H1 (cell line): ENCODE measurements around the gene RPS6KA5. TPM values are rescaled to one million over a fixed set of nuclear protein-coding genes. Genes with fewer than 3 reads are reported as not detected.
"Not testable (repeated sequence)": the region's sequence is repeated elsewhere in the genome, so short reads cannot be mapped to it uniquely, and the experiment has no call there.

Experiments used
- CTCF ChIA-PET: fragments of 300-600 bp; sonication (Branson Sonifier 250); formaldehyde crosslinking; loops from one replicate; lab custom pipeline; 2021; ENCODE audit not compliant: partially characterized antibody; lab: Charles Lee
- POLR2A ChIA-PET: fragments of 300-600 bp; sonication (Branson Sonifier 250); formaldehyde crosslinking; loops from one replicate; lab custom pipeline; 2021; ENCODE audit warnings: inconsistent platforms; ENCODE audit not compliant: partially characterized antibody; lab: Charles Lee
- DNase-seq, 2 experiments: peaks; one replicate each; pipeline versions ENCODE4 v3.0.0 to v3.0.0-alpha.2; 2010 to 2022; ENCODE audit warnings: low spot score in 2 of 2, low read depth in 1 of 2, mixed read lengths in 1 of 2
- FAIRE-seq: peaks from 2 replicates; lab custom pipeline; 2011; peaks lifted over from hg19 to GRCh38; lab: Jason Lieb, UNC
- H2AFZ ChIP-seq: 2 replicates; pipeline ENCODE4 v1.8.1; 2012; ENCODE audit warnings: low read length, inconsistent platforms
- H2AK5ac ChIP-seq: 2 replicates; pipeline ENCODE4 v1.6.1; 2013; ENCODE audit warnings: low read depth, low read length
- H2BK120ac ChIP-seq: replicated peaks from 2 replicates; pipeline ENCODE3; 2013; ENCODE audit warnings: low read depth, low read length, inconsistent platforms
- H2BK12ac ChIP-seq: 2 replicates; pipeline ENCODE4 v1.6.1; 2013; ENCODE audit warnings: low read depth, low read length
- H2BK15ac ChIP-seq: 2 replicates; pipeline ENCODE4 v1.6.1; 2013; ENCODE audit warnings: low read length
- H2BK20ac ChIP-seq: 2 replicates; pipeline ENCODE4 v1.6.1; 2013; ENCODE audit warnings: low read length
- H2BK5ac ChIP-seq: 2 replicates; pipeline ENCODE4 v1.6.1; 2013; ENCODE audit warnings: low read depth, low read length
- H3K14ac ChIP-seq: 2 replicates; pipeline ENCODE4 v1.6.1; 2013; ENCODE audit warnings: inconsistent platforms; ENCODE audit not compliant: insufficient read length
- H3K18ac ChIP-seq: 2 replicates; pipeline ENCODE4 v1.6.1; 2013; ENCODE audit warnings: low read length; ENCODE audit errors: extremely low read depth
- H3K23ac ChIP-seq: 2 replicates; pipeline ENCODE4 v1.6.1; 2013; ENCODE audit warnings: inconsistent platforms; ENCODE audit not compliant: insufficient read length
- H3K23me2 ChIP-seq: 2 replicates; pipeline ENCODE4 v1.6.1; 2013; ENCODE audit warnings: low read depth, low read length
- H3K27ac ChIP-seq: 2 replicates; pipeline ENCODE4 v1.6.1; 2011; ENCODE audit warnings: low read depth, low read length, inconsistent platforms
- H3K27me3 ChIP-seq, 4 experiments: replicated peaks in 1 of 4; 1 replicate in 1 of 4; 2 replicates in 3 of 4; pipeline versions ENCODE4 v1.6.1 to v1.8.1; 2011 to 2013; ENCODE audit warnings: low read length in 3 of 4, mild to moderate bottlenecking in 3 of 4, inconsistent platforms in 2 of 4, mixed read lengths in 2 of 4, moderate library complexity in 1 of 4; ENCODE audit not compliant: control insufficient read depth in 3 of 4, insufficient read depth in 3 of 4; ENCODE audit errors: extremely low read depth in 1 of 4
- H3K36me3 ChIP-seq, 4 experiments: 2 replicates each; pipeline versions ENCODE4 v1.6.1 to v1.8.1; 2011 to 2013; ENCODE audit warnings: mild to moderate bottlenecking in 4 of 4, low read length in 3 of 4, moderate library complexity in 2 of 4, control low read depth in 1 of 4, inconsistent platforms in 1 of 4; ENCODE audit not compliant: insufficient read depth in 4 of 4, control insufficient read depth in 2 of 4
- H3K4ac ChIP-seq: replicated peaks from 2 replicates; pipeline ENCODE3; 2013; ENCODE audit warnings: low read length, low read depth, mixed read lengths, inconsistent platforms; ENCODE audit not compliant: insufficient read length
- H3K4me1 ChIP-seq, 4 experiments: replicated peaks in 1 of 4; 1 replicate in 1 of 4; 2 replicates in 3 of 4; pipeline versions ENCODE4 v1.6.1 to v1.8.1; 2011 to 2013; ENCODE audit warnings: low read length in 3 of 4, inconsistent platforms in 2 of 4, mixed read lengths in 1 of 4; ENCODE audit not compliant: insufficient read depth in 4 of 4, control insufficient read depth in 3 of 4
- H3K4me2 ChIP-seq, 2 experiments: 2 replicates each; pipeline versions ENCODE4 v1.6.1 to v1.8.1; 2011 to 2013; ENCODE audit warnings: low read depth in 2 of 2, low read length in 2 of 2, control low read depth in 1 of 2, inconsistent platforms in 1 of 2, mild to moderate bottlenecking in 1 of 2; ENCODE audit not compliant: insufficient read depth in 1 of 2
- H3K4me3 ChIP-seq, 4 experiments: fragments of 200-600, 300-600 bp in 1 of 4; sonication (generic), shearing (Covaris generic), sonication (Bioruptor Twin) in 1 of 4; 2 replicates each; pipeline versions ENCODE4 v1.5.1 to v1.8.1; 2011 to 2016; ENCODE audit warnings: low read length in 4 of 4, low read depth in 3 of 4, control low read depth in 2 of 4, inconsistent platforms in 2 of 4, mild to moderate bottlenecking in 2 of 4, mixed read lengths in 1 of 4, moderate library complexity in 1 of 4; ENCODE audit not compliant: insufficient read depth in 2 of 4; ENCODE audit errors: extremely low read depth in 1 of 4
- H3K56ac ChIP-seq: replicated peaks from 2 replicates; pipeline ENCODE3; 2013; ENCODE audit warnings: low read depth, mild to moderate bottlenecking, mixed read lengths, low read length, inconsistent platforms; ENCODE audit not compliant: insufficient read length
- H3K79me1 ChIP-seq: 2 replicates; pipeline ENCODE4 v1.6.1; 2013; ENCODE audit warnings: low read depth, low read length, control low read depth
- H3K79me2 ChIP-seq, 2 experiments: 2 replicates each; pipeline versions ENCODE4 v1.6.1 to v1.8.1; 2012 to 2013; ENCODE audit warnings: low read length in 2 of 2, mild to moderate bottlenecking in 2 of 2, inconsistent platforms in 1 of 2; ENCODE audit not compliant: insufficient read depth in 2 of 2, control insufficient read depth in 1 of 2
- H3K9ac ChIP-seq, 4 experiments: replicated peaks in 1 of 4; 1 replicate in 1 of 4; 2 replicates in 3 of 4; pipeline versions ENCODE4 v1.6.1 to v1.8.1; 2011 to 2013; ENCODE audit warnings: low read depth in 3 of 4, low read length in 3 of 4, control low read depth in 2 of 4, mild to moderate bottlenecking in 2 of 4, moderate library complexity in 2 of 4, inconsistent platforms in 1 of 4; ENCODE audit errors: extremely low read depth in 1 of 4
- H3K9me3 ChIP-seq, 2 experiments: 2 replicates each; pipeline versions ENCODE4 v1.6.1 to v1.8.1; 2012 to 2013; ENCODE audit warnings: mild to moderate bottlenecking in 2 of 2, moderate library complexity in 2 of 2, control low read depth in 1 of 2, inconsistent platforms in 1 of 2, low read depth in 1 of 2, low read length in 1 of 2, mixed read lengths in 1 of 2; ENCODE audit not compliant: insufficient read depth in 2 of 2
- H4K20me1 ChIP-seq, 2 experiments: replicated peaks in 1 of 2; 2 replicates each; pipeline versions ENCODE3 to v1.8.1; 2011 to 2013; ENCODE audit warnings: inconsistent platforms in 2 of 2, low read length in 2 of 2, mild to moderate bottlenecking in 1 of 2; ENCODE audit not compliant: insufficient read depth in 2 of 2, control insufficient read depth in 1 of 2
- H4K5ac ChIP-seq: 2 replicates; pipeline ENCODE4 v1.6.1; 2013; ENCODE audit warnings: low read length, low read depth, mixed read lengths, inconsistent platforms; ENCODE audit not compliant: insufficient read length
- H4K8ac ChIP-seq: 2 replicates; pipeline ENCODE4 v1.8.0; 2013; ENCODE audit warnings: mild to moderate bottlenecking, moderate library complexity, low read length, inconsistent platforms; ENCODE audit not compliant: insufficient read depth; ENCODE audit errors: extremely low read depth
- H4K91ac ChIP-seq: replicated peaks from 2 replicates; pipeline ENCODE3; 2013; ENCODE audit warnings: low read length, mixed read lengths, inconsistent platforms; ENCODE audit not compliant: insufficient read length
- CHD1 ChIP-seq: IDR thresholded peaks from 2 replicates; pipeline ENCODE4 v1.6.1; 2012; ENCODE audit warnings: low read depth, low read length, improper control_type of control experiment
- CREB1 ChIP-seq: IDR thresholded peaks from 2 replicates; pipeline ENCODE4 v1.6.1; 2012; ENCODE audit warnings: inconsistent platforms
- KDM1A ChIP-seq: fragments of 200-600, 300-600 bp; sonication (generic); IDR thresholded peaks from 2 replicates; pipeline ENCODE4 v1.7.1; 2016; ENCODE audit warnings: mild to moderate bottlenecking, low read length, borderline replicate concordance
- NANOG ChIP-seq: IDR thresholded peaks from 2 replicates; pipeline ENCODE4 v1.6.1; 2011; ENCODE audit warnings: low read length, low read depth, mild to moderate bottlenecking, inconsistent platforms; ENCODE audit not compliant: insufficient read depth, poor library complexity, severe bottlenecking
- PHF8 ChIP-seq: fragments of 200-600 bp; sonication (generic); conservative IDR thresholded peaks from 2 replicates; pipeline ENCODE4 v1.7.1; 2012; ENCODE audit warnings: low read depth, mild to moderate bottlenecking, inconsistent platforms, low read length, moderate library complexity
- POLR2A ChIP-seq, 2 experiments: IDR thresholded peaks; 1 replicate in 1 of 2; 2 replicates in 1 of 2; pipeline ENCODE4 v1.6.1; 2011; ENCODE audit warnings: low read depth in 2 of 2, low read length in 2 of 2, mild to moderate bottlenecking in 2 of 2; ENCODE audit errors: control extremely low read depth in 1 of 2
- RFX5 ChIP-seq: IDR thresholded peaks from 2 replicates; pipeline ENCODE4 v1.6.1; 2011; ENCODE audit warnings: low read depth, low read length, improper control_type of control experiment, borderline replicate concordance
- WGBS, 2 experiments: shearing (Covaris generic) in 1 of 2; methylation state at CpG; one replicate each; pipeline versions ENCODE4 v1.1.6 to v1.1.7; 2013 to 2015; ENCODE audit warnings: low lambda C conversion rate in 2 of 2, mixed read lengths in 2 of 2, inconsistent platforms in 1 of 2, low coverage in 1 of 2, missing lambda C conversion rate in 1 of 2; ENCODE audit not compliant: insufficient replicate concordance in 2 of 2, insufficient coverage in 1 of 2, insufficient read length in 1 of 2; ENCODE audit errors: extremely low coverage in 1 of 2, missing lambda C conversion rate in 1 of 2; 5-methylcytosine and 5-hydroxymethylcytosine counted together
- polyA plus RNA-seq, 7 experiments: library from polyadenylated mRNA; depleted of rRNA in 3 of 7; stranded (reverse) in 5 of 7; unstranded in 2 of 7; fragments of >200 nt in 5 of 7; fragments of 200-250 nt in 2 of 7; gene quantifications; 1 replicate in 5 of 7; 2 replicates in 1 of 7; 4 replicates in 1 of 7; pipeline versions ENCODE4 v1.2.1 to v1.2.3, GENCODE V29; 2011 to 2013; ENCODE audit warnings: missing spikeins in 2 of 7, mixed read lengths in 2 of 7
- total RNA-seq: library from RNA; stranded (reverse); fragmentation: NEBNext Ultra II Directional; extraction: Animal tissue kit (Norgen Biotek cat#: 25700); gene quantifications from 2 replicates; pipeline ENCODE4 v1.2.1, GENCODE V29; 2021
- TF ChIP-seq, protein P1 (sequence below): IDR thresholded peaks from 2 replicates; pipeline ENCODE4 v1.6.1; 2011; ENCODE audit warnings: low read depth, mild to moderate bottlenecking, low read length; ENCODE audit not compliant: insufficient read depth

Gene RPS6KA5
- total and polyA plus RNA-seq, 2 of the 8 experiments (the other 6 are each of a cell fraction or from before 2014, with no cell fraction given) = 0.85 to 3.1 TPM

DNA sequence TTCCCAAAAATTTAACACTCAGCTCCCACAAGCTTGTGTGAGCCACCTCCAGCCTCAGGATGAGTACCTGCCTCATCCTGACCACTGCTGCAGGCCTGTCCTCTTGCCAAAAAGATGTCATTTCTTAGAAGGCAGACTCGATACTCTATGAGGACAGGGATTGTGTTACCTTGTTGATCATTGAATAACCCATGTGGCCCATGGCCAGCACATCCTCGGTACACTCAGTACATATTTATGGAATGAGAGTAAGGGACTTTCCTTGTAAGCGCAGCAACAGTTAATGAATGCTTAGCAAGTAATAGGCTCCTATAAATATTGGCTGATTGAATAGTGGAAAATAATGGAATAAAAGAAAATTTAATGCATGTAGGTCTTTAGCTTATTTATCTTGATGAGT lies 38.1 kb upstream of the RPS6KA5 start (continued):
- TF ChIP-seq, protein P1, sequence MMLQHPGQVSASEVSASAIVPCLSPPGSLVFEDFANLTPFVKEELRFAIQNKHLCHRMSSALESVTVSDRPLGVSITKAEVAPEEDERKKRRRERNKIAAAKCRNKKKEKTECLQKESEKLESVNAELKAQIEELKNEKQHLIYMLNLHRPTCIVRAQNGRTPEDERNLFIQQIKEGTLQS = no peak
- no peak for TF ChIP-seq PHF8
- TF ChIP-seq CREB1 = no peak
- no peak for TF ChIP-seq CHD1
- TF ChIP-seq POLR2A (IDR thresholded peaks at IDR 0.05; ENCODE audit: control extremely low read depth in 1 of 2, low read depth in 2 of 2, low read length in 2 of 2) = no peak
- no peak for TF ChIP-seq RFX5
- no peak for TF ChIP-seq NANOG
- no peak for TF ChIP-seq KDM1A

DNA sequence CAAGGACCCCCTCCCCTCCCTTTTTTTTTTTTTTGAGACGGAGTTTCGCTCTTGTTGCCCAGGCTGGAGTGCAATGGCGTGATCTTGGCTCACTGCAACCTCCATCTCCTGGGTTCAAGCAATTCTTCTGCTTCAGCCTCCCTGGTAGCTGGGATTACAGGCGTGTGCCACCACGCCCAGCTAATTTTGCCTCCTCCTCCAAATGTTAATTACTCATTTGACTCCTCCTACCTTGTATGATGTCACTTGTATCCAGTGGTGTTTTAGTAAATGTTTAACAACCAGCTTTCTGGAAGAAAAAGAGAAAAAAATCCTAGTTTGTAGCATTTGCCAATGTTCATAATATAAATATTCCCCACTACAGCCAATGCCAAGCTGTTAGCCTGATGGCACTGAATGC lies 37.2 kb upstream of the RPS6KA5 start:
- not testable (repeated sequence) for H2BK15ac ChIP-seq, H2AK5ac ChIP-seq, H3K4me1 ChIP-seq, H3K4ac ChIP-seq, H3K9ac ChIP-seq, H3K18ac ChIP-seq, H3K27me3 ChIP-seq, H4K8ac ChIP-seq, H2BK12ac ChIP-seq, H4K20me1 ChIP-seq, H3K4me2 ChIP-seq, H3K27ac ChIP-seq, H2AFZ ChIP-seq, H3K56ac ChIP-seq, H3K4me3 ChIP-seq, H2BK20ac ChIP-seq, H3K36me3 ChIP-seq, H3K9me3 ChIP-seq, DNase-seq, H4K5ac ChIP-seq, H2BK120ac ChIP-seq, H3K14ac ChIP-seq, H2BK5ac ChIP-seq, H4K91ac ChIP-seq, FAIRE-seq, H3K23me2 ChIP-seq, H3K79me1 ChIP-seq, H3K23ac ChIP-seq, H3K79me2 ChIP-seq
- POLR2A ChIA-PET = interaction anchor here (1.5 to 3.9 kb wide), 3 partner anchors 9 to 20 kb away, joined by 3 to 21 read pairs (median 5); partner anchors contain the start of gene DGLUCY
- WGBS, 2 experiments = 73% methylated on average over 3 of the region's 5 CpGs; no CpG with 5 or more reads in 1 of the 2 experiments
- CTCF ChIA-PET = interaction anchor here (1.2 to 3.2 kb wide), 4 partner anchors 10 to 42 kb away, joined by 3 to 11 read pairs (median 8); no protein-coding TSS in a partner anchor
